H1 (cell line): Measurements from ENCODE around the gene CSAD. TPM values are rescaled to one million over a fixed set of nuclear protein-coding genes. Genes with fewer than 3 reads are reported as not detected.

Source experiments
- CEBPB ChIP-seq: IDR thresholded peaks from 2 replicates; pipeline ENCODE4 v1.6.1; 2012; ENCODE audit warnings: low read depth, low read length
- NANOG ChIP-seq: IDR thresholded peaks from 2 replicates; pipeline ENCODE4 v1.6.1; 2011; ENCODE audit warnings: low read length, low read depth, mild to moderate bottlenecking, inconsistent platforms; ENCODE audit not compliant: insufficient read depth, poor library complexity, severe bottlenecking
- NRF1 ChIP-seq: IDR thresholded peaks from 2 replicates; pipeline ENCODE4 v1.6.1; 2011; ENCODE audit warnings: mild to moderate bottlenecking, low read depth, low read length, improper control_type of control experiment
- SP2 ChIP-seq: IDR thresholded peaks from 2 replicates; pipeline ENCODE4 v1.6.1; 2012; ENCODE audit warnings: mild to moderate bottlenecking, low read length, inconsistent platforms
- TAF7 ChIP-seq: optimal IDR thresholded peaks from 2 replicates; pipeline ENCODE3; 2011; ENCODE audit warnings: low read depth, mild to moderate bottlenecking, inconsistent platforms, low read length, moderate library complexity, borderline replicate concordance
- polyA plus RNA-seq, 7 experiments: library from polyadenylated mRNA; depleted of rRNA in 3 of 7; stranded (reverse) in 5 of 7; unstranded in 2 of 7; fragments of >200 nt in 5 of 7; fragments of 200-250 nt in 2 of 7; gene quantifications; 1 replicate in 5 of 7; 2 replicates in 1 of 7; 4 replicates in 1 of 7; pipeline versions ENCODE4 v1.2.1 to v1.2.3, GENCODE V29; 2011 to 2013; ENCODE audit warnings: missing spikeins in 2 of 7, mixed read lengths in 2 of 7
- total RNA-seq: library from RNA; stranded (reverse); fragmentation: NEBNext Ultra II Directional; extraction: Animal tissue kit (Norgen Biotek cat#: 25700); gene quantifications from 2 replicates; pipeline ENCODE4 v1.2.1, GENCODE V29; 2021

The CSAD gene
- total and polyA plus RNA-seq, 2 of the 8 experiments (the other 6 are each of a cell fraction or from before 2014, with no cell fraction given), result 8.8 to 11.3 TPM

DNA sequence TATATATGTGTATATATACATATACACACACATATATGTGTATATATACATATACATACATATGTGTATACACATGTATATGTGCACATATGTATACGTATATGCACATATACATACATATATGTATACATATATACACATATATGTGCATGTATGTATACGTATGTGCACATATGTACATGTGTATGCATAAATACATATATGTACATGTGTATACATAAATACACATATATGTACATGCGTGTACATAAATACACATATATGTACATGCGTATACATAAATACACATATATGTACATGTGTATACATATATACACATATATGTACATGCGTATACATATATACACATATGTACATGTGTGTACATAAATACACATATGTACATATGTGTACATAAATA is 33.5 kb downstream of the CSAD start (continued):
- TF ChIP-seq TAF7, result no peak
- no peak for TF ChIP-seq NANOG
- no peak for TF ChIP-seq CEBPB
- no peak for TF ChIP-seq SP2
- no peak for TF ChIP-seq NRF1
